ENCODE measurements around the gene SGTA.
A peak's percentile ranks its signal among the peaks of the same experiment; 100 is the strongest.
"Not testable (repeated sequence)": the region's sequence is repeated elsewhere in the genome, so short reads cannot be mapped to it uniquely, and the experiment has no call there.

Gene SGTA

GRCh38 chr19:2782936-2783780, at the start of gene SGTA:
Gene SGTA (minus strand): TSS chr19:2783273. CDS start chr19:2769068, 14,205 bp downstream.
- DNase-seq = peak; percentile 100
- in situ Hi-C loops (cut with MboI; ENCODE audit: low pct_unique_long_range_greater_than_20kb, low sequenced_read_pairs) = no loop called here

GRCh38 chr19:2827840-2828489, 44.9 kb upstream of the SGTA start:
- in situ Hi-C loops (cut with MboI; ENCODE audit: low pct_unique_long_range_greater_than_20kb, low sequenced_read_pairs) = no loop called here
- DNase-seq = peak; percentile 41

GRCh38 chr19:2827022-2827421, 43.9 kb upstream of the SGTA start:
- in situ Hi-C loops (cut with MboI; ENCODE audit: low pct_unique_long_range_greater_than_20kb, low sequenced_read_pairs) = no loop called here
- no peak for DNase-seq

GRCh38 chr19:2824129-2824528, 41.1 kb upstream of the SGTA start:
- in situ Hi-C loops (cut with MboI; ENCODE audit: low pct_unique_long_range_greater_than_20kb, low sequenced_read_pairs) = no loop called here
- DNase-seq = no peak

DNA sequence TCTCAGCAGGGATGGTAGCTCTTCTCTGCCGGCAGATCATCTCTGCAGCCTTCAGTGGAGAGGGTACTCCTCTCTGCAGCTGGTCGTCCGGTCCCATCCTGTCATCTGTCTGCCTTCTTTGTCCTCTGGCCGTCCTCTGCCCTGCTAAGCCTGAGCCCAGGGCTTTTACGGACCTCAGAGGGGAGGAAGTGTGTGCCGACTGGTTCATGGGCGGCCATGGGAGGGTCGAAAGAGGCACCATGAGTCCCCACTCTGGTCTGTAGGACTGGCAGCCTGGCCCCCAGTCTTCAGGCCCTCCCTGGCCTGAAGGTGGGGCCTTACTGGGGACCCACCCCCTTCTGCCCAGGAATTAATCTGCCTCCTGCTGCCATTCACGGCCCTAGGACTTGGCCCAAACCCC, 40.6 kb upstream of the SGTA start:
- in situ Hi-C loops (cut with MboI; ENCODE audit: low pct_unique_long_range_greater_than_20kb, low sequenced_read_pairs) = no loop called here
- no peak for DNase-seq

DNA sequence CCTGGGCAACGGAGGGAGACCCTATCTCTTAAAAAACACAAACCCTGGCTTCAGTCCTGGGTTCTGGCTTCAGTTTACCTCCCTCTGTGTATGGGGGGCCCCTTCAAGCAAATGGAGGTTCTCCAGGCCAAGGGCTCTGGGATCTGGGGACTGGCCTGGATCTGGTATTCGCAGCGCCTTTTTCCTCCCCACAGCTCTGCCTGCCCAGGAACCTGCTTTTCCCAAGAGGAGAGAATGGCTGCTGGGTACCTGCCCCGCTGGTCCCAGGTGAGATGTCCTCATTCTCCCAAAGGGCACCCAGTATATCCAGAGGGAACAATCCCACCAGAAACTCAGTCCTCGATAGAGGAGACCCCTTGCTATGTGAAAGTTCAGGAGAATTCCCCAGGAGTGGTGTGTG, 39.8 kb upstream of the SGTA start:
- no peak for DNase-seq
- in situ Hi-C loops (cut with MboI; ENCODE audit: low pct_unique_long_range_greater_than_20kb, low sequenced_read_pairs) = no loop called here

GRCh38 chr19:2820112-2820702, 37.1 kb upstream of the SGTA start:
- DNase-seq = peak; percentile 19

DNA sequence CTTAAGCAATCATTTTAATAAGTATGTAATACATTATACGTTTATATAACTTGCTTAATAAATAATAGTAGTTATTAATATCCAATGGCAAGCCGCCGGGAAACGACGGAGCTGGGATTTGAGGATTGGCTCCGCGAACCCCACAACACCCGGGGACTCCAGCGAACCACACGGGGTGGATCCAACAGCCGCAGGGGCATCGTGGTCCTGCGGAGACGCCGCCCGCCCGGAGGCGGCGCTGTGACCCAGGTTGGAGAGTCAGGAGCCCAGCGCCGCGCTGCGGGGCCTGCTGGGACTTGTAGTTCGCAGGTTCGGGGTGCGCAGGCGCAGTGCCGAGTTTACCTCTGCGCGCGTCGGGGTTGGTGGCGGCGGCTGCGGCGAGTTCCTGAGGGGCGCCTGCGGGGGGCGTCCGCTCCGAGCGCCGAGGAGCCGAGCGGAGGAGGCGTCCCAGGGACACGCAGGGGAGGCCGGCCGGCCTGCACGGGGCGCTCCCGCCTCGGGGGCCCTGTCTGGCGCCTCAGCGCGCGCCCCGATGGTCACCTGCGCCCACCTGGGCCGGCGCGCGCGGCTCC, 36.6 kb upstream of the SGTA start, which contains the start of gene ZNF554:
Gene ZNF554, plus strand, starts transcription at position 329 of the 572 bp plus-strand sequence. Its CDS starts 204 bp downstream, at position 533.
- DNase-seq = peak; percentile 98
- in situ Hi-C loops (cut with MboI; ENCODE audit: low pct_unique_long_range_greater_than_20kb, low sequenced_read_pairs) = no loop called here

More at GRCh38 chr19:2820112-2820702, 37.1 kb upstream of the SGTA start:
- in situ Hi-C loops (cut with MboI; ENCODE audit: low pct_unique_long_range_greater_than_20kb, low sequenced_read_pairs) = no loop called here

- DNase-seq; in situ Hi-C loops (cut with MboI; ENCODE audit: low pct_unique_long_range_greater_than_20kb, low sequenced_read_pairs): not testable (repeated sequence)
These were observed 34.3 kb upstream of the SGTA start for GRCh38 chr19:2817237-2817829.

DNA sequence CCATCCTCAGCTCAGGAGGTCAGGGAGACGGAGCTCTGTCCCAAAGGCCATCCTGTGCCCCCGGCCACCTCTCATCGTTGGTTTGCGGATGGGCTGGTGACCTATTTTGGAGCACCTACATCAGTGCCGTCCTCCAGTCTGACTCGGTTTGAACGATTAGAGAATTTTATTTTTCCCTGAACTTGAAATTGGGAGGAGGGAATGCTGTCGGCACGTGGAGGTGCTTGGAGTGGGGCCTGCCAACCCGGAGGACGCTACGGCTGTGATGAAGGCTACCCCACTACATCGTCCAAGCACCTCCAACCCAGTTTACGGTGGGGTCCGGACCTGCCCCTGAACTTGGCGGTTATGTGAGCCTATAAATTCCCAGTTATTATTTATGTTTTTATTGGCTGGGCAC, 33.6 kb upstream of the SGTA start:
- in situ Hi-C loops (cut with MboI; ENCODE audit: low pct_unique_long_range_greater_than_20kb, low sequenced_read_pairs) = no loop called here

DNA sequence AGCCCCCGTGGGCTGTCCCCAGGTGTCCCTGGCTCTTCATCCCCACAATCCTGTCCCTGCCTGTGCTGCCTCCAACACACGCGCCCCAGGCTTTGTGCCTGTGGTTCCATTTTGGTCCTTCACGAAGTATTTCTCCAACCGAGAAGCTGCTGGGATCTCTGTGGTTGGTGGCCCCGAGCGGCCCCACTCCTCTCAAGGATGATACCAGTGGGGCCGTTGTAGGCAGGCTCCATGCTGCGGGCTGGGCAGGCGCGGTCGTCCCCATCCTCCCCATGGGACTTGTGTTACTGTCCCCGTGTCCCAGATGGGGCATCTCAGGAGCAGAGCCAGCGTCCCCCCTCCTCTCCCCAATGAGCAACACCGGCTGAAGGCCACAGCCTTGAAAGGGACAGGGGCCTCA, 32.9 kb upstream of the SGTA start:
- in situ Hi-C loops (cut with MboI; ENCODE audit: low pct_unique_long_range_greater_than_20kb, low sequenced_read_pairs) = no loop called here

More for the DNA sequence above, 33.6 kb upstream of the SGTA start:
- no peak for DNase-seq

DNA sequence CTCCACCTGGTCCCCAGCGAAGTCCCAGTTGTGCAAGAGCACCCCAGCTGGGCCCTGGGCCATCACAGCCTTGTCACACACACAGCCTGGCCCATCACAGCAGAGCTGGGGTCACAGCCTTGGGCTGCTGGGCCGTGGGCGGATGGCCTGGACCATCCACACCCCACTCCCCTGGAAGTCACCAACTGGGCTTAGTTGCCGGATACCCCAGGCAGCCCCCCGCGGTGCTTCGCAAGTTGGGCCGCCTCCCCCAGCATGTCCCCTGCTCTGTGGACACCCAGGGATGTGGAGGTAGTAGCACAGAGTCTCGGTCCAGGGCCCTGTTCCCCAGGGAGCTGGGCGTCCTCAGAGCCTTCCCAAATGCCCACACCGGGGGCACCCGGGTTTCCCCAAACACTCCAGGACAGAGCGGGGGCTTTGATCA, 32.1 kb upstream of the SGTA start:
- no peak for DNase-seq
- in situ Hi-C loops (cut with MboI; ENCODE audit: low pct_unique_long_range_greater_than_20kb, low sequenced_read_pairs) = no loop called here

More for the DNA sequence above, 32.9 kb upstream of the SGTA start:
- DNase-seq = no peak

- in situ Hi-C loops (cut with MboI; ENCODE audit: low pct_unique_long_range_greater_than_20kb, low sequenced_read_pairs) = no loop called here
- DNase-seq = no peak
These were observed 31.4 kb upstream of the SGTA start for GRCh38 chr19:2814426-2814825.

DNA sequence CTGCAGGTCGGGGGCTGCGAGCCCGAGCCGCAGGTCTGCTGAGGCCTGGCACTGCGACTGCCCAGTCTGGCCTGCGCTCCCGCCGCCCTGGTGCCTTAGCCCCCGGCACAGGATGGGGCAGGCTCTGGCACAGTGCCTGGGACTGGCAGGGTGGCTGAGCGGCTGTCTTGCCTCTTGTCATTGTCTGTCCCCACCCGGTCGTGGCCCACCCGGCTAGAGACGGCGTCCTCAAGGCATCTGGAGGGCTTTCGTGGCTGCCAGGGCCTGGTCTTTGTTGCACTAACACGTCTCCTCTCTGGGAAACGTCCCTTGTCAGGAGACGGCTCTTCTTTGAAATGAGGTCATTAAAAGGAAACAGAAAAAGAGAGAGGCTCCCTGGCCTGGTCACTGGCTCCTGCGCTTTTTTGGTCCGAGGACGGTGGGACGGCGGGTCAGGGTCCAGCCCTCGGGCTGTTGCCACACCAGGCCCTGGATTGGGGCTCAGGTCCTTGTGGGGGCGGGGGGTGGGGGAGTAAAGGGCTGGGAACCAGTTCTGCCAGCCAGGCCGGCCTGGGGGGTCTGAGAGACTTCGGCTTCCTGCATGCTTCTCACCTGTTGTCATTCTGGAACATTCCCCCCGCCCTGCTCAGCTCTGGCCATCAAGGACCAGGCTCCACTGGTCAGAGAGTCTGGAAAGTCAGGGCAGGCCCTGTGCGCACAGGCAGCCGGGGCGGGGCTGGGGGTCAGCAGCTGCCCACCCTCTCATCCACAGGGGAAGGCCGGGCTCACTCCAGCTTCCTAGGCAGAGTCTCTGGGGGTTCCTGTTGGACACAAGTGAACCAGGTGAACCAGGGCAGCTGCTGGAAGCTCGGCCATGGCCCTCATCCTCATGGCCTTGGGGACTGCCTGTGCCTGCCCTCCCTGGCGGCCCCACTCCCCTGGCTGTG, 30.4 kb upstream of the SGTA start:
- in situ Hi-C loops (cut with MboI; ENCODE audit: low pct_unique_long_range_greater_than_20kb, low sequenced_read_pairs) = no loop called here
- DNase-seq = no peak

- in situ Hi-C loops (cut with MboI; ENCODE audit: low pct_unique_long_range_greater_than_20kb, low sequenced_read_pairs) = no loop called here
- DNase-seq = no peak
These were observed 29.6 kb upstream of the SGTA start for GRCh38 chr19:2812414-2813234.

GRCh38 chr19:2811735-2812413, 28.8 kb upstream of the SGTA start:
- in situ Hi-C loops (cut with MboI; ENCODE audit: low pct_unique_long_range_greater_than_20kb, low sequenced_read_pairs) = no loop called here
- DNase-seq = no peak

DNA sequence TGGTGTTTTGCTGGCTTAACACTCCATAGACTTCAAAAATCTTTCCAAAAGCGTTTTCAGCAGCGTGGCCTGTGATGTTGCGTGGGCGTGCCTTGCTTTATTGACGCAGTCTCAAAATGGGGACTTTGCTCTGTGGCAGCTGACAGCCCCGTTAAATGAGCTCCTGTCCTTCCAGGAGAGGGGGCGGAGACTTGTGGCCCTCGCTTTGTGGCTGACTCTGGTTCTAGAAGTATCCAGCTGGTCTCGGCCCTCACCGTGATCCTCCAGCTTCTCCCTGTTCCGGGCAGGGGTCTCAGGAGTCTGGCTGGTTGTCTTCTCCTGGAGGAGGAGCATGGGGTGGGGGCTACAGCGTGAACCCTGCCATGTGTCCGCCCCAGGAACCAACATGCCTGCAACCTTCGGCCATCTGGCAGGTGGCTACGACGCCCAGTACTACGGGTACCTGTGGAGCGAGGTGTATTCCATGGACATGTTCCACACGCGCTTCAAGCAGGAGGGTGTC, 28.2 kb upstream of the SGTA start:
- DNase-seq = no peak
- in situ Hi-C loops (cut with MboI; ENCODE audit: low pct_unique_long_range_greater_than_20kb, low sequenced_read_pairs) = no loop called here
